NK-92 (cell line): ENCODE data around the gene DHDH.
A peak's percentile ranks its signal among the peaks of the same experiment; 100 is the strongest.
"Not testable (repeated sequence)": the region's sequence is repeated elsewhere in the genome, so short reads cannot be mapped to it uniquely, and the experiment has no call there.

Experiments used
- DNase-seq: peaks from one replicate; lab custom pipeline; 2025; ENCODE audit not compliant: unreplicated experiment; lab: John Stamatoyannopoulos, UW

Gene DHDH

DNA sequence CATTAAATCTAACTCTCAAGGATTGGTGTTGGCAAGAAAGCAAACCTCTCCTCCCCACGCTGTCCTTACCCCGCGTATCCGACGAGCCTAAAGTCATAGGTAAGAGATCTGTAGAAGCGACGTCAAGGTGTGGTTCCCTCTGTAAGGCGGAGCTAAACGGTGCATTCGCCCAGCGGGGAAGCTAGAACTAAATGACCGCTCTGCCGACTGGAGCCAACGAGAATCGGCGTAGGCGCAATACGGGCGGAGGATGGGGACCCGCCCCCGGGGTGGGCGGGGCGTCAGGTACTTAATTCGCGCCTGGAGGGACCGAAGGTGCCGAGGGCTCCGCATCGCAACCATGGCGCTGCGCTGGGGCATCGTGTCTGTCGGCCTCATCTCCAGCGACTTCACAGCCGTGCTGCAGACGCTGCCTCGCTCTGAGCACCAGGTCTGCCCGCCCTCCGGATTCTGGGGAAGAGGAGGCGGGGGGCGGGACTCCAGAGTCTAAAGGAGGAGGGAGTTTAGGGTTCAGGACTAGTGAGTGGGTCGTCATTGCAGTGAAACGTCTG lies at the start of gene DHDH:
Gene DHDH (plus strand): TSS at position 318 of the 551 bp plus-strand sequence. CDS start 23 bp downstream, at position 341.
- DNase-seq, result no peak

DNA sequence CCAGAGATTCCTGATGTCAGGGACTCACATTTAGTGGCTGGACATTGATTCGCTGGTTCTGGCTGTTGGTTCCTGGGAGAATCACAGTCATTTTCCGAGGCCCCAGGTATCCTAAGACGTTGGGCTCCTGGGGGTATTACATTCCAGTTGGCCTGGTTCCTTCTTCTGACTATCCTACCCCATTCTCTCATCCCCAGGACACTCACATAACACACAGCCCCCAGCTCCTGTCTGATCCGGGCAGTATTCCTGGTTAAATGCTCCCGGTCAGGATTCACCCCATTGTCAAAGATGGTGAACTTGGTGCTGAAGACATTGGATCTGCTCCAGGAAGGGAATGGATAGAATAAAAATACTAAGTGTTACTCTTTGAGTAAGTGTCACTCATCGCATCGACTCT lies 49.8 kb upstream of the DHDH start:
- no peak for DNase-seq

DNA sequence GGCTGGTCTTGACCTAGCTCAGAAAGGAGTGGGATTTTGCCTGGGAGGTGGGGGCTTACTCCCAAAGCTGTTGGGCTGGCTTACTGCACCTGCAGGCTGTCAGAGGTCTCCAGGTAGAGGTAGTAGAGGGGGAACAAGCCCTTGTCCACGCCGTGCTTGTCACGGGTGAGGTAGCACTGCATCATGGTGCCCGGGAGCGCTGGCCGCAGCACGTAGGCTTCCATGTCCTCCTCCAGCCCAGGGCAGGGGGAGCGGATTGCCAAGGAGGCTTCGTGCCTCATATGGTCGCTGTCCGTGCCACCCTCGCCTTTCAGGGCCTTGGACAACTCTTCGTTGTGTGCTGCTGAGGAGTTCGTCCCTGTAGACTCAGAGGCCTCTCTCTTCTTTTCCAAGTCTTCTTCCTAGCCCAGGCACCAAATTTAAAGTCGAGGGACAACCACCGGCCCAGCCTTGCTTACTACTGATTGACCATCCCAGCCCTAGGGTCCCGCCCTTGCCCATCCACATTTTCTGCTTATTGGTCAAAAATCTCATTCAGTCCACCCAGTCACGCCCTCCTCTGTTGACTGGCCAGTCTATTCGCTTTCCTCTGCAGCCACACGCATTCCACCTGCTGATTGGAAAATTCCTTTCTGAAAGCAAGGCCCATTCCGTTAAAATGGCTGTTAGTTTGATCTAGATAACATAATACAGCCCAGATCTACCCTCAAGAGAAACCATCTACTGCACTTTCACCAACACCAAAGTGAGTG lies 45.5 kb upstream of the DHDH start:
- DNase-seq, result no peak

DNA sequence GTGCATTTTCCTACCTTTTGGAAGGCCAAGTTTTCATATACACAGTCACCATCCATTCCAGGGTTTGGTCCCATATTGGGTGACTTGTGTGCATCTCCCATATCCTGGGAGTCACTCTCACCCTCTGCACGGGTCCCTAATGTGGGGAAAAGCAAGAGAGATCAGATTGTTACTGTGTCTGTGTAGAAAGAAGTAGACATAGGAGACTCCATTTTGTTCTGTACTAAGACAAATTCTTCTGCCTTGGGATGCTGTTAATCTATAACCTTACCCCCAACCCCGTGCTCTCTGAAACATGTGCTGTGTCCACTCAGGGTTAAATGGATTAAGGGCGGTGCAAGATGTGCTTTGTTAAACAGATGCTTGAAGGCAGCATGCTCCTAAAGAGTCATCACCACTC lies 44.0 kb upstream of the DHDH start:
- not testable (repeated sequence) for DNase-seq

DNA sequence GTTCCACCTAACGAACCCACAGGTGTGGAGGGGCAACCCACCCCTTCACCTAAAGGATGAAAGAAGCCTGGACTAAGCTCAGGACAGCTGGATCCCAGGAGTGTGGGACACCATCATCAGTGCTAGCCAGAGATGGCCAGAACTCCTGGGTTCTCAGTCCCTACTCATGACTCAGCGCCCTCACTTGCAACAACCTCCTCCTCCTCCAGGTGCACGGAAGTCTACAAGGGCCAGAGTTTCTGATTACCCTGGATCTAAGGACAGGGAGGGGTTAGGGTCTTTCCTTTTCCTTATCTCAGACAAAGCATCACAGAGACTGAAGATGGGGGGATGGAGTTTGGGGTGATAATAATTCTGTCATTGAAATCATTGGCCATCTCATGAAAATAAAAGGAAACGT lies 42.9 kb upstream of the DHDH start:
- no peak for DNase-seq

DNA sequence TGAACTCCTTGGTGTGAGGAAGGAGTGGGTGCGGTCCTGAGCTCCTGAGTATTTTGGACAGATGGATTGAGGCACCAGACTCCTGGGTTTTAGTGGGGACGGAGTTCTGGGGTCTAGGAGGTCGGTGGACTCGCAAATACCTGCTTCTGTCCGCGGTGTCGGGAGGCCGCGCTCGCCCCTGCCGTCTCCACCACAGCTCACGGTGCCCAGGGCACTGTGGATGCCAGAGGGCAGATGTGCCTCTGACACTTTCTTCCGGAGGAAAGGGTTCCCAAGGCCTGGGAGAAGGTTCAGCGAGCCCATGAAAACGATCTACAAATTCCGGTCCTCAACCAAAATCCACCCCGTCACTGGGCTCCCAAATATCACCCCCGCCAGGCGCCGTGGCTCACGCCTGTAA lies 38.3 kb upstream of the DHDH start:
- DNase-seq, result no peak

DNA sequence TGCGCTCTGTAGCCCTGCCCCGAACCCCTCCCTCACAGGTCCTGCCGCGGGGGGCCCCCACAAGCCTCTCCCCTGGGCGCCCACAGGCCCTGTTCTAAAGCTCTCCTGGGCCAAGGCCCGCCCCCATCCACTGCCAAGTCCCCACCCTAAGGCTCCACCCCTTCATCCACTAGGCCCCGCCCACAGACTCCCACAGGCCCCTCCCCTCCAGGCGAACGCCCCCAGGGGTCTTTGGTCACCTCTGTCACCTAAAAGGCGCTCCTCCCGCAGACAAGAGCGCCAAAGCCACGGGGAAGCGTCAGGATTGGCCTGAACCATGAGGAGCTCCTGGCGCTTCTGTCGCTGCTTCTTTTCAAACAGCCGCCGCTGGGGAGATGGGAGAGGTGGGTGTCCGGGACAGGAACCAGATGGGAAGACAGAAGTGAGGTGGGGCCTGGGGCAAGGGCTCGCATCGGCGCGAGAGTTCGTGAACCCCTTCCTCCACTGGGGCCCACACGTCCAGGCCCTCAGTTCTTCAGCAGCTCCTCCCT lies 37.2 kb upstream of the DHDH start:
- DNase-seq, result no peak

DNA sequence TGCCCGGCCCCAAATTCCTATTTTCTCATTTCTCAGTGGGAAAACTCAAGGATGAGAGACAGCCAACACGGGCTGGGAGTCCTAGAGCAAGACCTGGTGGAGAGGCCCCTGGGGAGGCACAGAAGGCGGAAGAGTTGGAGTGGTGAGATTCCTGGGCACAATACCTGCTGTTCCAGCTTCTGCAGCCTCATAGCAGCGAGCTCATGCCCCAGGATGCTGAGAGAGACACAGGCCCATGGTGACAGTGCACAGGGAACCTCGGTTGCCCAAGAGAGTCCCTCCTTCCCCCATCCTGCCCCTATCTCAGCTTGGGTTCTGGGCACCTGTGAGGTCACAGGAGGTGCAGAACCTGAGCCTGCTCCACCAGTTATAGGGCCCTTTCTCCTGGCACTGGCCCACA lies 36.3 kb upstream of the DHDH start:
- DNase-seq, result no peak

DNA sequence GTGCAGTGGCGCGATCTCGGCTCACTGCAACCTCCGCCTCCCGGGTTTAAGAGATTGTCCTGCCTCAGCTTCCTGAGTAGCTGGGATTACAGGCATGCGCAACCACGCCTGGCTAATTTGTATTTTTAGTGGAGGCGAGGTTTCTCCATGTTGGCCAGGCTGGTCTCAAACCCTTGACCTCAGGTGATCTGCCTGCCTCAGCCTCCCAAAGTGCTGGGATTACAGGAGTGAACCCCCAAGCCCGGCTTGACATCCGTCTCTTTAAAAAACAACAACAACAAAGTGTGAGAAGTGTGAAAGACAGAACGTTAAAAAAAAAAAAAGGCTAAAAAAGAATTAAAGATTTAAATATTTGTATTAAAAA lies 34.1 kb upstream of the DHDH start:
- not testable (repeated sequence) for DNase-seq

DNA sequence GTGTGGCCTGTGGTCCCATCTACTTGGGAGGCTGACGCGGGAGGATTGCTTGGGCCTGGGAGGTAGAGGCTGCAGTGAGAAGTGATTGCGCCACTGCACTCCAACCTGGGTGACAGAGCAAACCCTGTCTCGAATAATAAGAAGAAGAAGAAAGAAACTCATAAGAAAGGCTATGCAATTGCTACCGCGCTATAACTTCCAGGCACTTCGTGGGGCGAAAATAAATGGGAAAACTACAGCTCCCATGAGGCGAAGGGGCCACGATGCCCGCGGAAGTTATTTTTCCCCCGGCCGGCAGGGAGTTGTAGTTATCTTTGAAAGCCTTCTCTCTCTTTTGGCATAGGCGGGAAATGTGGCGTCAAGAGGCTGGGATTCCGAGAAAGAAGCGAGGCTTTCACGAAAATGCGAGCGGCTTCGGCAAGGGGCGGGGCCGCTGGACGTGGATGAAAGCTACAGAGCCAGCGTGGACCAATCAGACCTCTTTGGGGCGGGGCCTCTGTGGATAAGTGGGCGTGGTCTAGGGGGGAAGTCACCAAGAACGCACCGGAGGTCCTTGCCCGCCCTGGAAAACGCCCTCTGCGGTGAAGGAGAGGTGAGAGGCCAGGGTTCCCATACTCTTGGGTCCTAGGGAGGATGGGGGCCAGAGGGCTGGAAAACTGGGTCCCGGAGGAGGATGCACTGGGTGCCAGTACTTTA lies 33.6 kb upstream of the DHDH start, which contains the start of gene NUCB1:
Gene NUCB1 (plus strand): TSS at position 532 of the 696 bp plus-strand sequence. CDS start 485 bp downstream, outside the sequence.
- DNase-seq, result peak; percentile 95

DNA sequence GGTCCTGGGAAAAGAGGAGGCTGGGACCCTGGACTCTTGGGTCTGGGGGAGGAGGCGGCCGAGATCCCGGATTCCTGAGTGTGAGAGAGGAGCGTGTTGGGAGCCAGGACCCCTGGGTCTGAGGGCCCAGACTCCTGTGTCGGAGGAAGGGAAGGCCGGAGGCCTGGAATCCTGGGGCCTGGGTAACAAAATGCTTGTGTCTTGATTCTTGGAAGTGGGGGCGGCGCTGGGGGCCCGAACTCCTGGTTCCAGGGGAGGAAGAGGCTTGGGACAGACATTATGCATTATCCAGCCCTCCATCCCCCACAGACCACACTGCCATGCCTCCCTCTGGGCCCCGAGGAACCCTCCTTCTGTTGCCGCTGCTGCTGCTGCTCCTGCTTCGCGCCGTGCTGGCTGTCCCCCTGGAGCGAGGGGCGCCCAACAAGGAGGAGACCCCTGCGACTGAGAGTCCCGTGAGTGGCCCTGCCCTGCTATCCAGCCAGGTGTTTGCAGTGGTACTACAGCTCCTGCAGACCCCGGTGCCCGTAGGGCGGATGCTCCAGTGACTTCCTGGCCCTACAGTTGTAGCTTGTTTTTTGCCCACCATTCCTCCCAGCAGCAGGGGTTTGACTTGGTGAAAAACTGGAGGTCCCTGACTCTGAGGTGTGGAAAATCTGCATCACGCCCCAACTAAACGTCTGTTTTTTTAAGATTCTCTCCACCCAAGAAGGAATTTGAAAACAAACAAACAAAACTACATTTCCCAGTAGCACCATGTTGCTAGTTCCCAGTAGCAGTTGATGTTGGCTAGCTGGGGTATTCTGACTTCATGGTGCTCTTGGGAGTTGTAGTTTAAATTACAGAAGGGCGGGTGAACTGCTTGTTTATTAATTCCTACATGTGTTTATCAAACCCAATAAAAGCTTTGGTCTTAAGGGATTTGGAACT lies 32.8 kb upstream of the DHDH start:
- DNase-seq, result no peak

DNA sequence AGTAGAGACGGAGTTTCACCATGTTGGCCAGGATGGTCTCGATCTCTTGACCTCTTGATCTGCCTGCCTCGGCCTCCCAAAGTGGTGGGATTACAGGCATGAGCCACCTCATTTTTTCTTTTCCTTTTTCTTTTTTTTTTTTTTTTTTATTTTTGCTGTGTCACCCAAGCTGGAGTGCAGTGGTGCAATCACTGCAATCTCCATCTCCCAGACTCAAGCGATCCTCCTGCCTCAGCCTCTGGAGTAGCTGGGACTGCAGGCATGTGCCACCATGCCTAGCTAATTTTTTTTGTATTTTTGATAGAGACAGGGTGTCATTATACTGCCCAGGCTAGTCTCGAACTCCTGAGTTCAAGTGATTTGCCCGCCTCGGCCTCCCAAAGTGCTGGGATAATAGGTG lies 31.2 kb upstream of the DHDH start:
- not testable (repeated sequence) for DNase-seq

DNA sequence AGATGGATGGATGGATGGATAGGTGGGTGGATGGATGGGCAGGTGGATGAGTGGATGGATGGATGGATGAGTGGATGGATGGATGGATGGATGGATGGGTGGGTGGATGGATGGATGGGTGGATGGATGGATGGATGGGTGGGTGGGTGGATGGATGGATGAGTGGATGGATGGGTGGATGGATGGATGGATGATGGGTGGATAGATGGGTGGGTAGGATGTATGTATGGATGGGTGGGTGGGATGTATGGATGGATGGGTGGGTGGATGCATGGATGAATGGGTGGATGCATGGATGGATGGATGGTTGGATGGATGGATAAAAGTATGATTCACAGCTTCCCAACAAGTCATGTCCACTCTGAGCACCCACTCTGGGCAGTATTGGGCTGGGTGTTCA lies 29.7 kb upstream of the DHDH start:
- not testable (repeated sequence) for DNase-seq

DNA sequence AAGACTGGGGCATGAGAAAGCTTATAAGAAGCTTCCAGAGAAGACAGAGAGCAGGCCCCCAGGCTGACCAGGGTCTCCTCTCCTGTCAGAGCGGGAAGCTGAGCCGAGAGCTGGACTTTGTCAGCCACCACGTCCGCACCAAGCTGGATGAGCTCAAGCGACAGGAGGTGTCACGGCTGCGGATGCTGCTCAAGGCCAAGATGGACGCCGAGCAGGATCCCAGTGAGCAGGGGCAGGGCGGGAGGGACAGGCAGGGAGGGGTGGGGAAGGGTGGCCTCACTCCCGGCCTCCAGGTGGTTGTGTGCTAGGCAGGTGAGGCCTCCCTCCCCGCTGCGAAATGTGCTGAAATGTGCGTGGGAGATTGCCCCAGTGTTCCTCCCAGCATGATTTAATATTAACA lies 27.8 kb upstream of the DHDH start:
- no peak for DNase-seq

DNA sequence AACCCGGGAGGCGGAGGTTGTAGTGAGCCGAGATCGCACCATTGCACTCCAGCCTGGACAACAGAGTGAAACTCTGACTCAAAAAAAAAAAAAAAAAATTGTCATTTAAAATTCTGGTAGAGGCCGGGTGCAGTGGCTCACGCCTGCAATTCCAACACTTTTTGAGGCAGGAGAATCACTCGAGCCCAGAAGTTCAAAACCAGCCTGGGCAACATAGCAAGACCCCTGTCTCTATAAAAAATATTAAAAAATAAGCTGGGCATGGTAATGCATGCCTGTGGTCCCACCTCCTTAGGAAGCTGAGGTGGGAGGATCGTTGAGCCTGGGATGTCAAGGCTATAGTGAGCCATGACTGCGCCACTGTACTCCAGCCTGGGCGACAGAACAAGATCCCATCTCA lies 27.2 kb upstream of the DHDH start:
- DNase-seq, result no peak

DNA sequence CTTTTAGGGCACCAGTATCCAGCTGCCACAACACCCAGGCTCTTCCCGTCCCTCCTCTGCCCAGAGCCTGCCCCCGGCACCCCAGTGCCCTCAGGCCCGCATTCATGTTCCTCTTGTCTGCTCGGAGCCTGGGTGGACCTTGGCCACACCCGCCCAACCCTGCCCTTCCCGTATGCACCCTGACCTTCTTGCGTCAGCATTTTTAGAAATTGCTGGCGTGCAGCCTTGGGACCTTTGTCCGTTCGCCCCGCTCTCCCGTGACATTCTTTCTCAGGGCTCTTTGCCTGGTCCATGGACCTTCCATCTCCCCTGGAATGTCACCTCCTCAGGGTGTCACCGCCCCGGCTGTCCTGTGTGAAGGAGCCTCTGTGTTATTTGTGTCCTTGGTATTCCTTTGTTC lies 25.8 kb upstream of the DHDH start:
- DNase-seq, result no peak

DNA sequence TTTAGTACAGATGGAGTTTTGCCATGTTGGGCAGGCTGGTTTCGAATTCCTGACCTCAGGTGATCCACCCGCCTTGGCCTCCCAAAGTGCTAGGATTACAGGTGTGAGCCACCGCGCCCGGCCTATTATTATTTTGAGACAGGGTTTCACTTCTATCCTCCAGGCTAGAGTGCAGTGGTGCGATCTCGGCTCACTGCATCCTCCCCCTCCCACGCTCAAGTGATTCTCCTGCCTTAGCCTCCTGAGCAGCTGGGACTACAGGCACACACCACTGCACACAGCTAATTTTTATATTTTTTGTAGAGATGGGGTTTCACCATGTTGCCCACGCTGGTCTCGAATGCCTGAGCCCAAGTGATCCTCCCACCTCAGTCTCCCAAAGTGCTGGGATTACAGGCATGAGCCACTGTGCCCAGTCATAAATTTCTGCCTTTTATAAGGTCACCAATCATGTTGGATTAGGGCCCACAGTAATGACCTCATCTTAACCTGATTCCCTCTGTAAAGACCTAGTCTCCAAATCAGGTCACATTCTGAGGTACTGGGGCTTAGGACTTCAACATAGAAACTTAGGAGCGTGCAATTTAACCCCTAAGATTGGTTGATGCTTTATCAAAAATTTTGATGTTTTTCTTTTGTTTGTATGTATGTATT lies 23.9 kb upstream of the DHDH start:
- not testable (repeated sequence) for DNase-seq

DNA sequence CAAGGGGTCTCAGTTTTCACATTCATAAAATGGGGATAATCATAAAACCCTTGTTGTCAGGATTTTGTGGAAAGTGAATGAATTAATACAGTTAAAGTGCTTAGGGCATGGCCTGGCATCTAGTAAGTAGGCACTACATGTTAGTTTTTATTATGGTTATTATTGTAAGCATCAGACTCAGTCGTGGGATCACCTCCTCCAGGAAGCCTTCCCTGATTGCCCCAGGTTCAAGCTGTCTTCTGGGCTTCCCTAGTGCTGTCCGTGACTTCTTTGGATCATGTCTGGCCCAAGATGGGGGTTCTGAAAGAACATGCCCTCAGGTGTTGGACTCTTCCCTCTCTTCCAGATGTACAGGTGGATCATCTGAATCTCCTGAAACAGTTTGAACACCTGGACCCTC lies 22.7 kb upstream of the DHDH start:
- DNase-seq, result no peak

DNA sequence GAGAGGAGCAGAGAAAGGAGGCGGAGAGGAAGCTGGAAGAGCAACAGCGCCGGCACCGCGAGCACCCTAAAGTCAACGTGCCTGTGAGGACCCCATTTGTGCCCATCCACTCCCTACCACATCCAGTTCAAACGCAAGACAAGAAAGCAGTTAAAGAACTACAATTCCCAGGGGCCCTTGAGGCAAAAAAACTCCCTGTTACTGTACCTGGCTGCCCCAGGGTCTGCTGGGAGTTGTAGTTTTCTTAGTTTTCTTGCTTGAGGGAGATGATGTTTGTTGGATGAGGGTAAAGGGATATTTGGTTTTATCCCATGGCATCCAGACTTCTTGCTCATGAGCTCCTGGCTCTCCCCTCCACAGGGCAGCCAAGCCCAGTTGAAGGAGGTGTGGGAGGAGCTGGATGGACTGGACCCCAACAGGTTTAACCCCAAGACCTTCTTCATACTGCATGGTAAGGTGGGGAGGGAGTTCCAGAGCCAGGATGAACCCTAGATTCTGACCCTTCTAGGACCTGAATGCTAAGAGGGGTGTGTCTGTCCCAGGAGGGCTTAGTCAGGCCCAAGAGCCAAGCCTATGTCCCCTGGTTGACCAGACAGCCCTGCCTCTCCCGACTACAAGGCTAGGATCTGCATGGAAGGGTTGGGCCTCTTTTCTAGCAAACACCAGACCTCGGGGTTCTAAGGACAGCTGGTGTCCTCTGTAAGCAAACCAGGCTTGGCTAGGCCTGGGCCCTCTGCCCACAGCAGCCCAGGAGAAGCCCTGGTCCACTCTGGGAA lies 20.2 kb upstream of the DHDH start:
- DNase-seq, result no peak

DNA sequence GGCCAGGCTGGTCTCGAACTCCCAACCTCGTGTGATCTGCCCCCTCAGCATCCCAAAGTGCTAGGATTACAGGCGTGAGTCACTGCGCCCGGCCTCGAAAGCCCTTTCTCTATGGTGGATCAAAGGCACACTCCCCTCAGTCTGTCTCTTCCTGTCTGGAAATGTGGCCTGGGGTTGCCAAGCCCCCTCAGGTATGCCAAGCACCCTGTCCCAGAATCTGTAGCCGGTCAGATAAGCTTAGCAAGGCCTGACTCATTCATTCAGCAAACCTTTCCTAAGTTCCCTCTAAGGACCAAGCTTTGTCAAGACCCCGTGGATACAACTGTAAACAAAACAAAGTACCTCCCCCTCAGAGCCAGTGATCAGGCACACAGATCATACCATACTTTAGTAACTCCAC lies 19.3 kb upstream of the DHDH start:
- no peak for DNase-seq
